Measurements from ENCODE around the gene NAV2.

DNA sequence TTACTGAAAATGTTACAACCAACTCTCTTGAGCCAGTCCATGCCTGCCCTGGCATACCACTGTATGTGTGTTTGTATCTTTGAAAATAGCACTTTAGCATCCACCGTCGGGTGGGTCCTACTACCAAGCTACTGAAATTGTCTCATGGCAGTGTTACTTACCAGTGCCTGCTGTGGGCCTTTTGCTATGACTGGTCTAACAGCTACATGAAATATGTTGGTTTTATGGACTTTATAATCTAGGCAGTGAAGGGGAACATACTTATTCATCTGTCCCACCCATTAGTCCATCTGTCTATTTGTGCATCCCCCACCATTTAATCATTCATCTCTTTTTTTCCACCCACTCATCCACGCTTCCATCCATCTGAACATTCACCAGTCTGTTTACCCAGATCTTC lies 106.0 kb downstream of the NAV2 start:
- TF ChIP-seq, protein P1, sequence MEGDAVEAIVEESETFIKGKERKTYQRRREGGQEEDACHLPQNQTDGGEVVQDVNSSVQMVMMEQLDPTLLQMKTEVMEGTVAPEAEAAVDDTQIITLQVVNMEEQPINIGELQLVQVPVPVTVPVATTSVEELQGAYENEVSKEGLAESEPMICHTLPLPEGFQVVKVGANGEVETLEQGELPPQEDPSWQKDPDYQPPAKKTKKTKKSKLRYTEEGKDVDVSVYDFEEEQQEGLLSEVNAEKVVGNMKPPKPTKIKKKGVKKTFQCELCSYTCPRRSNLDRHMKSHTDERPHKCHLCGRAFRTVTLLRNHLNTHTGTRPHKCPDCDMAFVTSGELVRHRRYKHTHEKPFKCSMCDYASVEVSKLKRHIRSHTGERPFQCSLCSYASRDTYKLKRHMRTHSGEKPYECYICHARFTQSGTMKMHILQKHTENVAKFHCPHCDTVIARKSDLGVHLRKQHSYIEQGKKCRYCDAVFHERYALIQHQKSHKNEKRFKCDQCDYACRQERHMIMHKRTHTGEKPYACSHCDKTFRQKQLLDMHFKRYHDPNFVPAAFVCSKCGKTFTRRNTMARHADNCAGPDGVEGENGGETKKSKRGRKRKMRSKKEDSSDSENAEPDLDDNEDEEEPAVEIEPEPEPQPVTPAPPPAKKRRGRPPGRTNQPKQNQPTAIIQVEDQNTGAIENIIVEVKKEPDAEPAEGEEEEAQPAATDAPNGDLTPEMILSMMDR (optimal IDR thresholded peaks at IDR 0.05 in 1 of 3, IDR thresholded peaks at IDR 0.05 in 1 of 3, conservative IDR thresholded peaks at IDR 0.05 in 1 of 3; ENCODE audit: extremely low read depth in 1 of 3, insufficient read depth in 2 of 3, low read length in 3 of 3): no peak
- no peak for TF ChIP-seq EZH2 (IDR thresholded peaks at IDR 0.05; ENCODE audit: low read length)
